Fibroblast of skin of back (primary cell): ENCODE data around the gene MAP3K21. TPM values are rescaled to one million over a fixed set of nuclear protein-coding genes. Genes with fewer than 3 reads are reported as not detected.

ENCODE experiments used
- DNase-seq: peaks from one replicate; pipeline ENCODE4 v3.0.0-alpha.2; 2013
- polyA plus RNA-seq, 2 experiments: library from polyadenylated mRNA; unstranded; fragments of 120-200 nt; gene quantifications; one replicate each; pipeline ENCODE4 v1.2.1, GENCODE V29; 2013; ENCODE audit not compliant: insufficient read length in 2 of 2

The MAP3K21 gene
- polyA plus RNA-seq (2013, experiment 1 of 2; ENCODE audit: insufficient read length), result 0.08 TPM
- polyA plus RNA-seq (2013, experiment 2 of 2; ENCODE audit: insufficient read length), result not detected

GRCh38 chr1:233327651-233328141, at the start of gene MAP3K21:
Gene MAP3K21 (plus strand): TSS chr1:233327724. CDS start chr1:233328029, 305 bp downstream.
- DNase-seq, result peak; percentile 3

GRCh38 chr1:233278631-233279030, 48.9 kb upstream of the MAP3K21 start:
- DNase-seq, result no peak

- no peak for DNase-seq
Measured at GRCh38 chr1:233279971-233280370, 47.6 kb upstream of the MAP3K21 start.

- DNase-seq, result peak; percentile 28
Measured at GRCh38 chr1:233281711-233282581, 45.6 kb upstream of the MAP3K21 start.

GRCh38 chr1:233282582-233282886, 45.0 kb upstream of the MAP3K21 start:
- DNase-seq, result no peak

- DNase-seq, result no peak
Measured at GRCh38 chr1:233289676-233290075, 37.8 kb upstream of the MAP3K21 start.

GRCh38 chr1:233290396-233291034, 37.0 kb upstream of the MAP3K21 start:
- DNase-seq, result no peak

GRCh38 chr1:233293556-233294446, 33.7 kb upstream of the MAP3K21 start:
- no peak for DNase-seq

GRCh38 chr1:233294913-233295236, 32.6 kb upstream of the MAP3K21 start:
- DNase-seq, result peak; percentile 71

- peak; percentile 56 for DNase-seq
Measured at GRCh38 chr1:233295237-233295974, 32.1 kb upstream of the MAP3K21 start, which contains the start of gene PCNX2. Gene PCNX2 (minus strand): TSS chr1:233295725. CDS start chr1:233295478, 247 bp downstream.

- DNase-seq, result no peak
Measured at GRCh38 chr1:233295975-233296322, 31.6 kb upstream of the MAP3K21 start.

GRCh38 chr1:233299450-233299849, 28.1 kb upstream of the MAP3K21 start:
- no peak for DNase-seq

- no peak for DNase-seq
Measured at GRCh38 chr1:233300326-233300725, 27.2 kb upstream of the MAP3K21 start.

GRCh38 chr1:233304489-233305102, 22.9 kb upstream of the MAP3K21 start:
- peak; percentile 23 for DNase-seq

GRCh38 chr1:233313434-233314155, 13.9 kb upstream of the MAP3K21 start:
- DNase-seq, result no peak

- no peak for DNase-seq
Measured at GRCh38 chr1:233315718-233316301, 11.7 kb upstream of the MAP3K21 start.

- no peak for DNase-seq
Measured at GRCh38 chr1:233316473-233316872, 11.1 kb upstream of the MAP3K21 start.

- DNase-seq, result no peak
Measured at GRCh38 chr1:233319272-233319671, 8.3 kb upstream of the MAP3K21 start.

GRCh38 chr1:233320023-233320422, 7.5 kb upstream of the MAP3K21 start:
- DNase-seq, result no peak

GRCh38 chr1:233323718-233324117, 3.8 kb upstream of the MAP3K21 start:
- DNase-seq, result no peak
